B cell (primary cell): ENCODE data around the gene NCCRP1.

Experiments
- CTCF ChIP-seq: fragments of 200-600 bp; IDR thresholded peaks from one replicate; pipeline ENCODE4 v1.8.0; 2022; ENCODE audit warnings: antibody characterized with exemption, mild to moderate bottlenecking
- EZH2 ChIP-seq: IDR thresholded peaks from 2 replicates; pipeline ENCODE4 v1.6.1; 2012; ENCODE audit warnings: borderline replicate concordance, low read depth, mild to moderate bottlenecking, moderate library complexity, low read length; ENCODE audit not compliant: insufficient read depth, poor library complexity, severe bottlenecking

- no peak for TF ChIP-seq CTCF
- TF ChIP-seq EZH2 = no peak
These were observed 6.9 kb downstream of the NCCRP1 start, which contains the start of gene SYCN for GRCh38 chr19:39203372-39204341.
